Neural progenitor cell (in vitro differentiated cells): ENCODE results near the gene PEBP1. TPM values are rescaled to one million over a fixed set of nuclear protein-coding genes. Genes with fewer than 3 reads are reported as not detected.

ENCODE experiments used
- DNase-seq: peaks from one replicate; pipeline ENCODE4 v3.0.0-alpha.2; 2016; ENCODE audit warnings: low spot score
- H2AFZ ChIP-seq: fragments of 200-600 bp; sonication (generic); replicated peaks from 2 replicates; pipeline ENCODE4 v1.6.1; 2016; ENCODE audit warnings: antibody characterized with exemption
- H3F3A ChIP-seq: fragments of 200-600 bp; sonication (generic); 2 replicates; pipeline ENCODE4 v1.6.1; 2016; ENCODE audit warnings: antibody characterized with exemption, low read depth
- H3K27ac ChIP-seq: fragments of 200-600 bp; sonication (generic); 2 replicates; pipeline ENCODE4 v1.5.1; 2016; ENCODE audit warnings: mild to moderate bottlenecking
- H3K27me3 ChIP-seq: fragments of 200-600 bp; sonication (generic); 2 replicates; pipeline ENCODE4 v1.6.1; 2016; ENCODE audit warnings: mild to moderate bottlenecking, moderate library complexity
- H3K36me3 ChIP-seq: fragments of 200-600 bp; sonication (generic); 2 replicates; pipeline ENCODE4 v1.5.1; 2016
- H3K4me1 ChIP-seq: fragments of 200-600 bp; sonication (generic); 2 replicates; pipeline ENCODE4 v1.6.1; 2016; ENCODE audit warnings: mixed run types
- H3K4me2 ChIP-seq: fragments of 200-600 bp; sonication (generic); 2 replicates; pipeline ENCODE4 v1.6.1; 2016
- H3K4me3 ChIP-seq: fragments of 200-600 bp; sonication (generic); 2 replicates; pipeline ENCODE4 v1.5.1; 2016
- H3K79me2 ChIP-seq: fragments of 200-600 bp; sonication (generic); 2 replicates; pipeline ENCODE4 v1.6.1; 2016; ENCODE audit warnings: low read depth
- H3K9ac ChIP-seq: fragments of 200-600 bp; sonication (generic); 2 replicates; pipeline ENCODE4 v1.6.1; 2016
- H3K9me3 ChIP-seq: fragments of 200-600 bp; sonication (generic); 2 replicates; pipeline ENCODE4 v1.5.1; 2016; ENCODE audit warnings: low read depth
- H4K20me1 ChIP-seq: fragments of 200-600 bp; sonication (generic); 2 replicates; pipeline ENCODE4 v1.6.1; 2016; ENCODE audit warnings: low read depth
- H3K27ac Mint-ChIP-seq: 3 replicates; pipeline ENCODE4 v1.8.0; 2021; ENCODE audit warnings: mixed read lengths
- H3K27me3 Mint-ChIP-seq: 2 replicates; pipeline ENCODE4 v1.8.0; 2022; ENCODE audit warnings: low read depth, mild to moderate bottlenecking, inconsistent platforms, moderate library complexity, mixed read lengths; ENCODE audit not compliant: insufficient read depth
- H3K36me3 Mint-ChIP-seq: 3 replicates; pipeline ENCODE4 v1.8.0; 2021; ENCODE audit warnings: mixed read lengths
- H3K4me1 Mint-ChIP-seq: 3 replicates; pipeline ENCODE4 v1.8.0; 2021; ENCODE audit warnings: mixed read lengths
- H3K4me3 Mint-ChIP-seq: 3 replicates; pipeline ENCODE4 v1.8.0; 2021; ENCODE audit warnings: mild to moderate bottlenecking, moderate library complexity, mixed read lengths
- H3K9me3 Mint-ChIP-seq: 3 replicates; pipeline ENCODE4 v1.8.0; 2020; ENCODE audit warnings: mixed read lengths
- CTCF ChIP-seq: fragments of 200-600 bp; sonication (generic); IDR thresholded peaks from 2 replicates; pipeline ENCODE4 v1.5.1; 2017; ENCODE audit warnings: antibody characterized with exemption, mild to moderate bottlenecking
- EZH2 ChIP-seq: fragments of 200-600 bp; sonication (generic); IDR thresholded peaks from 2 replicates; pipeline ENCODE4 v1.6.1; 2017; ENCODE audit warnings: antibody characterized with exemption, mild to moderate bottlenecking, moderate library complexity
- EZH2phosphoT487 ChIP-seq: fragments of 200-600 bp; sonication (generic); IDR thresholded peaks from 2 replicates; pipeline ENCODE4 v1.6.1; 2017; ENCODE audit warnings: antibody characterized with exemption
- total RNA-seq: library from RNA; depleted of rRNA; stranded (reverse); fragments of >200 nt; gene quantifications from 2 replicates; pipeline ENCODE4 v1.2.3, GENCODE V29; 2015; ENCODE audit warnings: low replicate concordance

The PEBP1 gene
- total RNA-seq, 1 donor from 2014 or later, result 266 TPM

GRCh38 chr12:118150625-118151024 lies 14.7 kb downstream of the PEBP1 start:
- Histone ChIP-seq H3K27ac (no peak overlapping the region), H3K4me2 (no peak overlapping the region), H3F3A (no peaks in the 10 kb centered on the region), H3K4me1 (no peaks in the 10 kb centered on the region), H3K36me3 (no peaks in the 10 kb centered on the region), H2AFZ (no peak overlapping the region), H3K79me2 (no peaks in the 10 kb centered on the region), H3K9ac (no peak overlapping the region), H3K9me3 (no peaks in the 10 kb centered on the region), H3K4me3 (no peak overlapping the region), H3K27me3 (no peaks in the 10 kb centered on the region), H4K20me1 (peaks cover 5% of the 10 kb centered on the region)
- no peak for DNase-seq
- TF ChIP-seq EZH2phosphoT487, result no peak
- no peak for TF ChIP-seq CTCF
- no peak for TF ChIP-seq EZH2
- no peaks in the 10 kb centered on the region for H3K27me3 Mint-ChIP-seq
- no peaks in the 10 kb centered on the region for H3K4me1 Mint-ChIP-seq
- no peak overlapping the region for H3K4me3 Mint-ChIP-seq
- H3K36me3 Mint-ChIP-seq, result peaks cover 12% of the 10 kb centered on the region
- no peak overlapping the region for H3K27ac Mint-ChIP-seq
- H3K9me3 Mint-ChIP-seq, result no peaks in the 10 kb centered on the region

GRCh38 chr12:118151755-118152154 lies 15.8 kb downstream of the PEBP1 start:
- TF ChIP-seq CTCF (no peak), EZH2phosphoT487 (no peak), EZH2 (no peak)
- no peak overlapping the region for H3K4me2 ChIP-seq
- H3K36me3 ChIP-seq, result no peaks in the 10 kb centered on the region
- no peaks in the 10 kb centered on the region for H3K9me3 ChIP-seq
- H3F3A ChIP-seq, result no peaks in the 10 kb centered on the region
- Mint-ChIP-seq H3K4me3 (no peak overlapping the region), H3K36me3 (peaks cover 9% of the 10 kb centered on the region), H3K27me3 (no peaks in the 10 kb centered on the region), H3K9me3 (no peaks in the 10 kb centered on the region), H3K27ac (no peak overlapping the region), H3K4me1 (no peaks in the 10 kb centered on the region)
- H3K4me3 ChIP-seq, result no peak overlapping the region
- no peak overlapping the region for H3K9ac ChIP-seq
- H3K27me3 ChIP-seq, result no peaks in the 10 kb centered on the region
- DNase-seq, result no peak
- H3K27ac ChIP-seq, result no peak overlapping the region
- no peak overlapping the region for H2AFZ ChIP-seq
- H3K4me1 ChIP-seq, result no peaks in the 10 kb centered on the region
- no peaks in the 10 kb centered on the region for H3K79me2 ChIP-seq
- H4K20me1 ChIP-seq, result peaks cover 4% of the 10 kb centered on the region

- H3F3A ChIP-seq, result no peaks in the 10 kb centered on the region
- Mint-ChIP-seq H3K9me3 (no peaks in the 10 kb centered on the region), H3K4me1 (no peaks in the 10 kb centered on the region), H3K4me3 (no peak overlapping the region), H3K27ac (no peak overlapping the region), H3K27me3 (peaks cover 2% of the 10 kb centered on the region), H3K36me3 (peaks cover 8% of the 10 kb centered on the region)
- H3K4me1 ChIP-seq, result no peaks in the 10 kb centered on the region
- H2AFZ ChIP-seq, result no peak overlapping the region
- no peak overlapping the region for H3K4me2 ChIP-seq
- no peak for TF ChIP-seq CTCF
- TF ChIP-seq EZH2phosphoT487, result no peak
- TF ChIP-seq EZH2, result no peak
- no peak overlapping the region for H3K9ac ChIP-seq
- H3K79me2 ChIP-seq, result no peaks in the 10 kb centered on the region
- no peak overlapping the region for H3K4me3 ChIP-seq
- H3K9me3 ChIP-seq, result no peaks in the 10 kb centered on the region
- H3K27ac ChIP-seq, result no peak overlapping the region
- no peaks in the 10 kb centered on the region for H4K20me1 ChIP-seq
- H3K27me3 ChIP-seq, result no peaks in the 10 kb centered on the region
- DNase-seq, result no peak
- H3K36me3 ChIP-seq, result no peaks in the 10 kb centered on the region
Measured at GRCh38 chr12:118160536-118160935, 24.6 kb downstream of the PEBP1 start.
